ENCODE results near the gene ALDH4A1. TPM values are rescaled to one million over a fixed set of nuclear protein-coding genes. Genes with fewer than 3 reads are reported as not detected.

ALDH4A1 gene
- total RNA-seq, 1 experiment from 2014 or later = 26.1 TPM

- Histone ChIP-seq H2AK5ac (ENCODE audit: insufficient read length, low read length) (no peak overlapping the region), H4K5ac (ENCODE audit: insufficient read length, low read depth, low read length) (no peak overlapping the region), H4K8ac (replicated peaks; ENCODE audit: insufficient read length, low read depth, low read length) (no peak overlapping the region), H4K91ac (ENCODE audit: insufficient read length, low read depth, low read length) (no peak overlapping the region), H3K14ac (ENCODE audit: insufficient read depth, low read length) (peak overlapping the region; percentile 54; the same call in 1 of the 2 replicates), H3K79me1 (ENCODE audit: insufficient read depth, low read depth, low read length, poor library complexity, severe bottlenecking) (no peaks in the 10 kb centered on the region), H3K4me2 (ENCODE audit: insufficient read depth, insufficient read length, low read length) (no peak overlapping the region), H3K27me3 (ENCODE audit: insufficient read depth, low read length) (no peaks in the 10 kb centered on the region; the same call in 1 of the 2 replicates), H3K56ac (ENCODE audit: insufficient read length, low read depth, low read length) (no peak overlapping the region), H3K27ac (ENCODE audit: insufficient read length, low read depth, low read length) (no peak overlapping the region), H3K4me1 (ENCODE audit: insufficient read depth, low read length) (peaks cover 6% of the 10 kb centered on the region; the same call in 1 of the 2 replicates), H3K18ac (ENCODE audit: insufficient read length, low read depth, low read length) (no peak overlapping the region), H2BK120ac (ENCODE audit: low read depth, low read length, poor library complexity, severe bottlenecking) (no peak overlapping the region), H4K20me1 (ENCODE audit: control insufficient read depth, insufficient read depth, insufficient read length) (no peaks in the 10 kb centered on the region), H3T11ph (ENCODE audit: low read length) (no peak overlapping the region), H3K23ac (ENCODE audit: insufficient read length, low read depth, low read length) (no peak overlapping the region), H3K4ac (ENCODE audit: low read depth, low read length) (no peak overlapping the region), H3K9me3 (ENCODE audit: control insufficient read depth, low read depth, low read length) (no peaks in the 10 kb centered on the region), H3K9ac (ENCODE audit: extremely low read depth, insufficient read length, low read length) (no peak overlapping the region), H3K23me2 (ENCODE audit: insufficient read length, low read depth, low read length, poor library complexity, severe bottlenecking) (peaks cover 4% of the 10 kb centered on the region), H2BK5ac (ENCODE audit: insufficient read length, low read length) (no peak overlapping the region), H2BK12ac (ENCODE audit: insufficient read length, low read depth, low read length) (peak overlapping the region; percentile 38), H2BK20ac (ENCODE audit: low read depth, low read length, poor library complexity, severe bottlenecking) (no peak overlapping the region), H2AFZ (ENCODE audit: low read length) (no peak overlapping the region), H3K79me2 (ENCODE audit: insufficient read depth, low read length) (no peaks in the 10 kb centered on the region), H2BK15ac (ENCODE audit: low read depth, low read length) (no peak overlapping the region)
- no peaks in the 10 kb centered on the region for H3K36me3 Mint-ChIP-seq (ENCODE audit: insufficient read depth in 1 of 3, low read depth in 3 of 3)
- no peak for DNase-seq
- H3K9me3 Mint-ChIP-seq = no peaks in the 10 kb centered on the region
- TF ChIP-seq CTCF (conservative IDR thresholded peaks at IDR 0.05) = no peak
- no peak overlapping the region for H3K27ac Mint-ChIP-seq
- WGBS (ENCODE audit: extremely low coverage, insufficient read length, low lambda C conversion rate) = no CpG with 5 or more reads among the region's 9 CpGs
- peaks cover 25 to 37% of the 10 kb centered on the region in 2 experiments for H3K4me1 Mint-ChIP-seq
- H3K4me3 Mint-ChIP-seq = no peak overlapping the region
- peaks cover 22% of the 10 kb centered on the region for H3K27me3 Mint-ChIP-seq (ENCODE audit: low read depth)
Observed at GRCh38 chr1:18951416-18951815, 49.1 kb upstream of the ALDH4A1 start.
